ENCODE results near the gene ARHGEF9. TPM values are rescaled to one million over a fixed set of nuclear protein-coding genes. Genes with fewer than 3 reads are reported as not detected.

Gene ARHGEF9
- polyA plus RNA-seq, 1 donor (not counting 4 experiments of a cell fraction or from before 2014, with no cell fraction given), result 16.0 TPM

- Histone ChIP-seq H3K9me3 (ENCODE audit: control insufficient read depth, low read depth, low read length) (no peaks in the 10 kb centered on the region), H3K9ac (ENCODE audit: control insufficient read depth, extremely low read depth, insufficient read depth, low read length) (no peak overlapping the region), H3K4me3 (ENCODE audit: control insufficient read depth in 2 of 3, extremely low read depth in 1 of 3, insufficient read depth in 2 of 3, low read depth in 1 of 3, low read length in 3 of 3) (no peak overlapping the region), H2AFZ (ENCODE audit: control insufficient read depth, low read length) (no peak overlapping the region), H3K36me3 (ENCODE audit: control insufficient read depth in 2 of 2, extremely low read depth in 1 of 2, insufficient read depth in 2 of 2, low read length in 2 of 2) (peaks cover 0 to 3% of the 10 kb centered on the region in 2 experiments), H4K20me1 (ENCODE audit: control insufficient read depth, extremely low read depth, insufficient read depth, low read length) (no peaks in the 10 kb centered on the region), H3K4me2 (ENCODE audit: control insufficient read depth, extremely low read depth, insufficient read depth, low read depth, low read length) (no peak overlapping the region), H3K27ac (ENCODE audit: control insufficient read depth, insufficient read depth, low read length) (no peak overlapping the region), H3K79me2 (ENCODE audit: control insufficient read depth, insufficient read depth, low read length) (no peaks in the 10 kb centered on the region), H3K9me1 (ENCODE audit: control insufficient read depth, extremely low read depth, insufficient read depth, low read length) (no peaks in the 10 kb centered on the region), H3K4me1 (ENCODE audit: control insufficient read depth, extremely low read depth, insufficient read depth, low read length) (no peaks in the 10 kb centered on the region), H3K27me3 (ENCODE audit: control insufficient read depth, extremely low read depth, insufficient read depth, low read length) (no peaks in the 10 kb centered on the region)
- dilution Hi-C loops (cut with MboI; ENCODE audit: extremely low pct_ligation_motif_present, low sequenced_read_pairs), result no loop called here
- DNase-seq (ENCODE audit: low read depth, low spot score) (no peak), FAIRE-seq (no peak)
- TF ChIP-seq, protein P1, sequence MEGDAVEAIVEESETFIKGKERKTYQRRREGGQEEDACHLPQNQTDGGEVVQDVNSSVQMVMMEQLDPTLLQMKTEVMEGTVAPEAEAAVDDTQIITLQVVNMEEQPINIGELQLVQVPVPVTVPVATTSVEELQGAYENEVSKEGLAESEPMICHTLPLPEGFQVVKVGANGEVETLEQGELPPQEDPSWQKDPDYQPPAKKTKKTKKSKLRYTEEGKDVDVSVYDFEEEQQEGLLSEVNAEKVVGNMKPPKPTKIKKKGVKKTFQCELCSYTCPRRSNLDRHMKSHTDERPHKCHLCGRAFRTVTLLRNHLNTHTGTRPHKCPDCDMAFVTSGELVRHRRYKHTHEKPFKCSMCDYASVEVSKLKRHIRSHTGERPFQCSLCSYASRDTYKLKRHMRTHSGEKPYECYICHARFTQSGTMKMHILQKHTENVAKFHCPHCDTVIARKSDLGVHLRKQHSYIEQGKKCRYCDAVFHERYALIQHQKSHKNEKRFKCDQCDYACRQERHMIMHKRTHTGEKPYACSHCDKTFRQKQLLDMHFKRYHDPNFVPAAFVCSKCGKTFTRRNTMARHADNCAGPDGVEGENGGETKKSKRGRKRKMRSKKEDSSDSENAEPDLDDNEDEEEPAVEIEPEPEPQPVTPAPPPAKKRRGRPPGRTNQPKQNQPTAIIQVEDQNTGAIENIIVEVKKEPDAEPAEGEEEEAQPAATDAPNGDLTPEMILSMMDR (optimal IDR thresholded peaks at IDR 0.05 in 1 of 3, IDR thresholded peaks at IDR 0.05 in 1 of 3, conservative IDR thresholded peaks at IDR 0.05 in 1 of 3; ENCODE audit: extremely low read depth in 1 of 3, insufficient read depth in 2 of 3, low read length in 3 of 3), result no peak
- no peak for TF ChIP-seq EZH2 (IDR thresholded peaks at IDR 0.05; ENCODE audit: low read length)
Measured at GRCh38 chrX:63673896-63674295, 111.1 kb downstream of the ARHGEF9 start.

DNA sequence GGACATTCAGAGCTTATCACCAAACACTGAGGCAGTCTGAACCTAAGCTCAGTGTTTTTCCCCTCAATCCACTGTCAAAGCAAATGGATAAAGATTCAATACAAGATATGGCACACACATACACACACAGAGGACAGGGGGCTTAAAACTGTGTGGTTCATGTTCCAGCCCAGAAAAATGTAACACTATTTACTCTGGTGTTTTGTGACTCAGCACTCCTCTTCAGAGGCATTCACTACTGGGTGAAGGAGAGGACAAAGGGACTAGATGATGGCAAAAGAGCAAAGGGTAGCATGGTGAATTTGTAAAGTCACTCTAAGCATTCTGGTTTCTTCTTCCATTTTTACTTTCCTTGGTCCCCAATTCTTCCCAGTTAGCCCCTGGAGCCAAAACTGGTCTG, 120.3 kb downstream of the ARHGEF9 start:
- DNase-seq (ENCODE audit: low read depth, low spot score) (no peak), FAIRE-seq (no peak)
- no peaks in the 10 kb centered on the region for H3K27me3 ChIP-seq (ENCODE audit: control insufficient read depth, extremely low read depth, insufficient read depth, low read length)
- no peak overlapping the region for H3K27ac ChIP-seq (ENCODE audit: control insufficient read depth, insufficient read depth, low read length)
- H3K9me3 ChIP-seq (ENCODE audit: control insufficient read depth, low read depth, low read length), result no peaks in the 10 kb centered on the region
- no peak overlapping the region for H3K4me3 ChIP-seq (ENCODE audit: control insufficient read depth in 2 of 3, extremely low read depth in 1 of 3, insufficient read depth in 2 of 3, low read depth in 1 of 3, low read length in 3 of 3)
- no peak overlapping the region for H2AFZ ChIP-seq (ENCODE audit: control insufficient read depth, low read length)
- no peaks in the 10 kb centered on the region for H3K9me1 ChIP-seq (ENCODE audit: control insufficient read depth, extremely low read depth, insufficient read depth, low read length)
- dilution Hi-C loops (cut with MboI; ENCODE audit: extremely low pct_ligation_motif_present, low sequenced_read_pairs), result no loop called here
- H3K9ac ChIP-seq (ENCODE audit: control insufficient read depth, extremely low read depth, insufficient read depth, low read length), result no peak overlapping the region
- H3K36me3 ChIP-seq (ENCODE audit: control insufficient read depth in 2 of 2, extremely low read depth in 1 of 2, insufficient read depth in 2 of 2, low read length in 2 of 2), result peaks cover 0 to 2% of the 10 kb centered on the region in 2 experiments
- H3K4me2 ChIP-seq (ENCODE audit: control insufficient read depth, extremely low read depth, insufficient read depth, low read depth, low read length), result no peak overlapping the region
- H3K79me2 ChIP-seq (ENCODE audit: control insufficient read depth, insufficient read depth, low read length), result no peaks in the 10 kb centered on the region
- no peak for TF ChIP-seq EZH2 (IDR thresholded peaks at IDR 0.05; ENCODE audit: low read length)
- TF ChIP-seq, protein P1 (optimal IDR thresholded peaks at IDR 0.05 in 1 of 3, IDR thresholded peaks at IDR 0.05 in 1 of 3, conservative IDR thresholded peaks at IDR 0.05 in 1 of 3; ENCODE audit: extremely low read depth in 1 of 3, insufficient read depth in 2 of 3, low read length in 3 of 3), result no peak
- H3K4me1 ChIP-seq (ENCODE audit: control insufficient read depth, extremely low read depth, insufficient read depth, low read length), result no peaks in the 10 kb centered on the region
- H4K20me1 ChIP-seq (ENCODE audit: control insufficient read depth, extremely low read depth, insufficient read depth, low read length), result no peaks in the 10 kb centered on the region

Measured in keratinocyte (primary cell).